Tongue (tissue), 2 donors: Measurements from ENCODE around the gene CREB5. TPM values are rescaled to one million over a fixed set of nuclear protein-coding genes. Genes with fewer than 3 reads are reported as not detected.

Experiments
- DNase-seq: peaks from one replicate; pipeline ENCODE4 v3.0.0-alpha.2; 2015
- total RNA-seq: library from RNA; depleted of rRNA; stranded (reverse); fragments of >200 nt; gene quantifications from one replicate; pipeline ENCODE4 v1.2.3, GENCODE V29; 2014

Gene CREB5
- total RNA-seq, 1 donor from 2014 or later = 30.5 TPM

- no peak for DNase-seq
Measured at GRCh38 chr7:28435732-28436378, 23.5 kb downstream of the CREB5 start.

- DNase-seq = no peak
Measured at GRCh38 chr7:28440055-28440601, 27.8 kb downstream of the CREB5 start.

- no peak for DNase-seq
Measured at GRCh38 chr7:28442540-28443420, 30.5 kb downstream of the CREB5 start.

DNA sequence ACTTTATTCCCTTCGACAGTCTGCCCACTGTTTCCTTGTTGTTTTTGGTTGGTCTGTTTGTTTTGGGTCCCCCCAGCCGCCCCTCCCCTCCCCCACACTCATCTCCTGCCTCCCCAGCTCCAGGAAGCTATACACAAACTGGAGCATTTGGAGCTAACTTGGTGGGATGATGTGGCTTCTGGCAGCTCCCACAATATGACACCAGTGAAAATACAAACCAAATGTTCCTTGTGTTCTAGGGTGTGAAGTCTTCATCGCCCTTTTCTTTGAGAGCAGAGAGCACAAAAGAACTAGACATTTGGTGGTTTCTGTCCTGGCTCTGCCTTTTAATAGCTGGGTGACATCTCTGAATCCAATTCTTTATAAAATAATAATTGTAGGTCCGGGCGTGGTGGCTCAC, 33.8 kb downstream of the CREB5 start:
- no peak for DNase-seq

DNA sequence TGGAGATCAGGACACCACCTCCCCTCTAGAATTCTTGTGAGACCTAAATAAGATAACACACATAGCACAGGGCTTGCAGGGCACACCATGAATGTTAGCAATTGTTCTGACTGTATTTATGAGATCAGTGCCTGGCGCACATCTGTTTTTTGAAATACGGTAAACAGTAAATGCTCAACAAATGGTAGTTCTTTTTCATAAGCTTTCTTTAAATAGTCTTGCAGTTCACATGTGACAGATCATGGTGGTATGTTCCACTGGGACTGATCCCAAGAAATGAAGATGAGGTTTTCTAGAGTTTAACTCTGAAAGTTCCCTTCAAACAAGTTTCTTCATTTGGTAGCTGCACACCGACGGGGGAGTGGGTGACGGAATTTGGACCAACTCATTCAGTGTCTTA, 34.8 kb downstream of the CREB5 start:
- DNase-seq = no peak

DNA sequence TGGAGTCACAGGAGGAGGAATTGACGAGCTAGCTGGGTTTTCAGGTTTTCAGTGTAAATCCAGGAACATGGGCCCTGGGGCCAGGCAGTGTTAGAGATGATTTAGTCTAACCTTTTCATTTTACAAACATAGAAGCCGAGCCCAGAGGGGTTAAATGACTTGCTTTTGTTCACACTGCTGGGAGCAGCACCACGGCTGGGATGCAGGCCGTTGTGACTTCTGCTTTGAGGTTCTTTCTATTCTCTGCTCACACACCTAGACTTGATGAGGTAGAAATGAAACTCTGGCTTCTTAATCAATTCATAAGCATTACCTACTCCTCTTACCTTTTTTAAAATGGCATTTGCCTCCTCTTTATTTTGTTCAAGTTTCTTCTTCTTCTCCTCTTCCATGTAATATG, 36.4 kb downstream of the CREB5 start:
- DNase-seq = no peak

- DNase-seq = no peak
Measured at GRCh38 chr7:28452681-28453080, 40.4 kb downstream of the CREB5 start.

DNA sequence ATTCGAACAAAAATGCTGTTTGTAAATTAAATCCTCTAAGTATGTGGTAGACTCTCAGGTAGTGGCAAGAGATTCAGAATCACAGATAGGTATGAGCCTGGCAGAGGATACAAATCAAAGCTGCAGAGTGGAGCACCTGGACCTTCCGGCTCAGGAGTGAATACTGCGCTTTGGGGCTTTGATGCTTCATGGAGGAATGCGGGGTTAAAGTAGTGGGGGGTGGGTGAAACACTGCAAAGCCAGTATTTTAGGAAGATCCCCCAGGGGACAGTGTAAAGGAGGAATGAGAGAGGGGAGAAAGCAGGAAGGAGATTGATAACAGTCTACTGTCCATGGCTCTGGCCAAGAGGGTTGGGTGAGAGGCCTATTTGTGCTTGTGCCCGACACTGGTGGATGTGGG, 43.2 kb downstream of the CREB5 start:
- no peak for DNase-seq

- DNase-seq = no peak
Measured at GRCh38 chr7:28456044-28456443, 43.7 kb downstream of the CREB5 start.

DNA sequence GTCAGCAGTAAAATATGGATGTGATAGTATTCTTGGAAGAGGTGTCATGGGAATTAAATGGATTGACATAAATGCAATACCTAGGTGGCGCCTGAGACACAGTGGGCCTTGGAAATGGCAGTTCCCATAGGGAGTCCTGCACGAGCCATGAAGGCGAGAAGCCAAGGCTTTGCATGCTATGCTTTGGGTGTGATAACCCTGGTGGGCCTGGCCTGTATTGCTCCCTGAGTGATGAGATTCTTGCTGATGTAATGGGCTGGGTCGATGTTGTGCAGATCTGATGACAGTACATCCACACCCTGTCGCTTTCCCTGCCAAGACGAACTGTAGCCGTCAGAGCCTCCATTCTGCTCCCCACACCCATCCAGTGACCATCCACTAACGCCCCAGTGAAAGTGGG, 46.4 kb downstream of the CREB5 start:
- no peak for DNase-seq

DNA sequence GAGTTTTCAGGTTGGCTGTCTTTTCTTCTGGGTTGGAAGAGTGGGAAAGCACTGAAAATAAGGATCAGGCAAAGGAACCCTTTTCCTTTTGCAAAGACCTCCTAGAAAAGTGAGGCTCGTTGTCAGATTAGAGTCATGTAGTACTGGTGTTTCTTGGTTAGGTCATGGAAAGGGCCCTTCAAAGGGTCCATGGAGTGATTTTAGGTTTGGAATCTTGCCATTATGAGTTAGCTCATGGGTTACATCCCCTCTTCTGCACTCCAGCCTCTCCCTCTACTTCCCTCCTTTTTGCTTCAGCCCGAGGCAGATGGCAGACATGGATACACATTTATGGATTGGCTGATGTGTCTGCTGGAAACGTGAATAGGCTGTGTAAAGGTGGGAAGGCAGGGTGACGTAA, 47.0 kb downstream of the CREB5 start:
- no peak for DNase-seq

- DNase-seq = no peak
Measured at GRCh38 chr7:28465697-28466096, 53.4 kb downstream of the CREB5 start.

DNA sequence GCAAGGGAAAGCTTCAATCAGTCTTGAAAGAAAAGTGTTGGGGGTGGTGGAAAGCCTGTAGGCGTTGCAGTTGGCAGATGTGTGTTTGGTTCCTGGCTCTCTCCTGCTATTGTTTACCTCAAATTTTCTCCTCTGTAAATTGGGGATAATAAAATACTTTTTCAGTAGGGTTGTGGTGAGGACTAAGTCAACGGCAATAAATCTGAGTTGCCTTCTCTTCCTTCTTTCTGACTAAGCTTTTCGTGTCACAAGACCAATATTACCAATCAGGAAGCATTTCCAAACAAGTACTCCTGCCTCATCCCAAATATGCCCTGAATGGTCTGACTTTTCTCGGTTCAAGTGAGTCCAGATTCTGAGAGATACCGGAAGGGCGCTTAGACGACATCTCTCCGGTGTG, 54.0 kb downstream of the CREB5 start:
- DNase-seq = no peak

- no peak for DNase-seq
Measured at GRCh38 chr7:28466885-28467284, 54.6 kb downstream of the CREB5 start.

DNA sequence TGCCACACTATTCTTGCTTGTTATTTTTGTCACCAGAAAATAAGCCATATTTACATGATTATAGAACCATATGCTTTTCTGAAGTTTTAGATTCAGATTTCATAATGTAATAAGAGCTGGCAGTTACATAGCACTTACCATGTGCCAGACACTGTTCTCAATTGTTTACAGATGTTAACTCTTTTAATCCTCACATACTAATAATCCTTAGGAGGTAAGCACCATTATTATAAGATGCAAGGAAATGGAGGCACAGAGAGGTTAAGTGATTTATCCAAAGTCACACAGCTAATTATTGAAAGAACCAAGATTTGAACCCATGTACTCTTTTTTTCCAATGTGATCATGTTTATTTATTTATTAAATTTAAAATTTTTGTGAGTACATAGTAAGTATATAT, 57.2 kb downstream of the CREB5 start:
- no peak for DNase-seq

DNA sequence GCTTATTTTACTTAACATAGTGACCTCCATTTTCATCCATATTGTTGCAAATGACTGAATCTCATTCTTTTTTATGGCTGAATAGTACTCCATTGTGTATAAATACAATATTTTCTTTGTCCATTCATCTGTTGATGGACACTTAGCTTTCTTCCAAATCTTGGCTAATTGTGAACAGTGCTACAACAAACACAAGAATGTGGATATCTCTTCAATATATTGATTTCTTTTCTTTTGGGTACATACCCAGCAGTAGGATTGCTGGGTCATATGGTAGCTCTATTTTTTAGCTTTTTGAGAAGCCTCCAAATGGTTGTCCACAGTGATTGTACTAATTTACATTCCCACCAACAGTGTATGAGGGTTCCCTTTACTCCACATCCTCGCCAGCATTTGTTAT, 58.0 kb downstream of the CREB5 start:
- no peak for DNase-seq

DNA sequence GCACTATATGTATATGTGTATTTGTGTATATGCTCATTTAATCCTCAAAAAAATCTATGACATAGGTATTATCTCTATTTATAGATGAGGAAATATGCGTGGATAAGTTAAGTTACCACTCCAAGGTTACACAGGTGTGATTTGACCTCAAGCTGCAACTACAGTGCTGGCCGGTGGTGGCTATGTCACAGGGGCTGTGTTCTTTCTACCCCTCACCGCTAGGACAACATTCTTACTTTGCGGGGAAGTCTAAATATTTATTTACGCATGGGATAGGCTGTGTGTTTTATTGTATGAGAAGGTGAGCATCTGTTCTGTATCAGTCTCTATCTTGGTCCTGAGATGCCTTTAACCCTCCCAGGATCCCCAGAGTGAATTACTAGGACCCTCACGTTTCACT, 60.0 kb downstream of the CREB5 start:
- no peak for DNase-seq

DNA sequence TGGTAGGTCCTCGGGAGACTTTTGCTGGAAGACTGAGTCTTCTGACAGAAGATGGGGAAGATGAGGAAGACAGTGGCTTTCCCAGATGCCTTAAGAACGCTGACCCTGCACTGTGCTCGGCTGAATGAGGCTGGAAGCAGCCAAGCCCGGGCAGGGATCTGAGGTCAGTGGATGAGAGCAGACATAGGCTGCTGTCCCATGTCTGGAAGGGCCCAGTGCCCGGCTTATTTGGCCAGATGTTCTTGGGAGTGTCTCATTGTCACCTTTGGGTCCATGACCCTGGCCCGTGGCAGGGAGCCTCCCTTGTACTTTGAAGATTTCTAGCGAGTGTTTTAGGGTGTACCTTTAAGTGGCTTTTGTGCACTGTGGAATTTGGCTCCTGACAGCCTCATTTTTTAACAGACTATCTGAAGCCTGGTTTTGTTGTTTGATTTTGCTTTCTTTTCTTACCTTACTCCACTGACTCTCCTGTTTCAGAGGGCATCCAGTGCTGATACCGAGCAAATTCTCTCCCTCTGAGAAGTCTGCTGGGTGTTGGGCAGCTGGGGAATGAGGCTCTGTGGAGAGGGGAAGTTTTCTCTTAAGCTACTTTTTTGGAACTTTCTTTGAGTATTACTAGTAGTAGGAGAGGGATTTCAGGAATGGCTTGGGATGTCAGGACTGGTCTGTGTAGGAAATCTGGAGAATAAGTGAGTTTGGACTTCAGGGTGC, 61.4 kb downstream of the CREB5 start:
- DNase-seq = no peak

DNA sequence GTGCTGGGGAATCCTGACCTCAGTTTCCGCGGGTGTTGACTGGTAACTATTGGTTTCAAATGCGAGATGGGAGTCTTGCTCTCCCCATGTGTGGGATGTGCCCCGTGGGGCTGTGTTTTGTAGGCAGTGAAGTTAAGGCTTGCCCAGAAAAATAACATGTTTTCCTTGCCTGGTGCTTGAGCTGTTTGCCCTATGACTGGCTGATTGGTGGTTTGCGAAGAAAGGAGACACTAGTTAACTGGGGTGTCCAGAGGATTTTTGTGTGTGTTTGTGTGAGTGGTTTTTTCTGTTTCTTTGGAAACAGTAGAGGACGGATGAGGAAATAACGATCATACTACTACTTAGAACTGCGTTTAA, 61.9 kb downstream of the CREB5 start:
- DNase-seq = no peak

- DNase-seq = no peak
Measured at GRCh38 chr7:28474640-28475039, 62.3 kb downstream of the CREB5 start.

DNA sequence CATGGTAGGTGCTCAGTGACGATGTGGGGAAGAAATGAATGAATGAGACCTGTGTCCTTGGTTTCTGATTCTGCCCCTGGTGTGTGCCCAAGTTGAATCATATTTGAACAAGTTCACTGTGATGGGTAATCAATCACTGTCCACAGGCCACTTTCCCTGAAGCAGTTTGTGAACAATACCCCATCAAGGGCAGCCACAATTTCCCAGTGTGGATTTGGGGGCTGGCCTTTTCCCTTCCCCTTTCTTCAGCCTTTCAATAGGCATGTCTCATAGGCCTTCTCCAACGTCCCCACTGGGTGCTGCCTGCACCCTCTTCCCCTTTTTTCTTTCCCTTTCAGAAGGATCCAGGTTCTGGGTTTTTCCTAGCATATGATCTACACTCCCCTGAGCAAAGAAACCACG, 64.7 kb downstream of the CREB5 start:
- DNase-seq = no peak

DNA sequence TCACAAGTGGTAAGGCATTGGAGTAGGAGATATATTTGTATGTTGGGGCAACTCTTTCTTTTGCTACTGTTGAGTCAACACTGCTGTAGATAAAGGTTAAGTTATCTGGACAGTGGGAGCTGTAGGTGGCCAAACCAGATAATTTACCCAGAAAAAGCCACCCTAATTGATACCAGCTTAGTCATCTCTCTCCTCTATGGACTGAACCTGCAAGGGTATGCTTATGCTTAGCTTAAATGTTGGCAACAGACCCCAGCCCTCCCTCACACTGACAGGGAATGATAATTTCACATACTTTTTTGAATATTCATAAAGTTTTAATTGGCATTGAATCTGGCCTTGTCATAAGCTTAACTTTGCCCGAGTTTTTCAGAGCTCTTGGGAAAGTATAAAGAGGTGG, 66.3 kb downstream of the CREB5 start:
- DNase-seq = no peak

GRCh38 chr7:28479507-28479947, 67.2 kb downstream of the CREB5 start:
- no peak for DNase-seq
